Measurements from ENCODE around the gene CHST3. TPM values are rescaled to one million over a fixed set of nuclear protein-coding genes. Genes with fewer than 3 reads are reported as not detected.

CHST3 gene
- total and polyA plus RNA-seq, 8 donors, result 3.1 to 10.8 (median 3.6) TPM

DNA sequence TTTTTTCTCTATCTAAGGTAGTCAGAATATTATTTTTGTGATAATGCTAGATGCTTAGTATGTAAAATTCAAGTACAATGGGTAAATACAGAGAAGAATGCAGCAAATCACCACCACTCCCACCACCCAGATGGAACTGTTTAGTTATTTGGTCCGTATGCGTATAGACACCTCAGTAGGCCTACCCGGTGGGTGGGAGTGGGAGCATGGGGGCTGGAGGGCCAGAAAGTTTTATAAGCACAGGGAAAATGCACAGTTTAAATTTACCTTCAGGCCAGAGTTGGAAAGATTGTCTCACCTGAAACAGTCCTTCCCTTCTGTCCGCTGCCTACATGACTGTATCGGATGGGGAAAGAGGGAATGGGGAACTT is 15.5 kb downstream of the CHST3 start:
- Histone ChIP-seq H3K27me3 (no peaks in the 10 kb centered on the region), H3K4me3 (no peak overlapping the region), H3K9me3 (no peaks in the 10 kb centered on the region), H3K27ac (peak overlapping the region; percentile 15 to 73 (median 34)), H3K36me3 (no peaks in the 10 kb centered on the region), H3K4me1 (peaks cover 3 to 11% (median 9%) of the 10 kb centered on the region in 3 donors)
- DNase-seq (no peak), FAIRE-seq (no peak), ATAC-seq (no peak)
- intact Hi-C loops (cut with DNase I), result no loop called here
- WGBS, 2 donors, result 81 to 85% methylated on average over 5 of the region's 5 CpGs
- no peak for TF ChIP-seq CTCF (IDR thresholded peaks at IDR 0.05)

- intact Hi-C loops (cut with DNase I), result no loop called here
- H3K27ac ChIP-seq, result peak overlapping the region; percentile 47 to 73 (median 52)
- H3K4me3 ChIP-seq, result no peak overlapping the region
- DNase-seq, result no peak
- FAIRE-seq, result no peak
- H3K4me1 ChIP-seq, result peaks cover 7 to 14% (median 9%) of the 10 kb centered on the region in 3 donors
- no peaks in the 10 kb centered on the region for H3K27me3 ChIP-seq
- ATAC-seq, result peak; percentile 7 to 60 (median 50)
- no peaks in the 10 kb centered on the region for H3K9me3 ChIP-seq
- no peaks in the 10 kb centered on the region for H3K36me3 ChIP-seq
- no peak for TF ChIP-seq CTCF (IDR thresholded peaks at IDR 0.05)
- WGBS, 2 donors, result 35 to 36% methylated on average over 10 of the region's 10 CpGs
Measured at GRCh38 chr10:71980181-71981014, 16.2 kb downstream of the CHST3 start.

DNA sequence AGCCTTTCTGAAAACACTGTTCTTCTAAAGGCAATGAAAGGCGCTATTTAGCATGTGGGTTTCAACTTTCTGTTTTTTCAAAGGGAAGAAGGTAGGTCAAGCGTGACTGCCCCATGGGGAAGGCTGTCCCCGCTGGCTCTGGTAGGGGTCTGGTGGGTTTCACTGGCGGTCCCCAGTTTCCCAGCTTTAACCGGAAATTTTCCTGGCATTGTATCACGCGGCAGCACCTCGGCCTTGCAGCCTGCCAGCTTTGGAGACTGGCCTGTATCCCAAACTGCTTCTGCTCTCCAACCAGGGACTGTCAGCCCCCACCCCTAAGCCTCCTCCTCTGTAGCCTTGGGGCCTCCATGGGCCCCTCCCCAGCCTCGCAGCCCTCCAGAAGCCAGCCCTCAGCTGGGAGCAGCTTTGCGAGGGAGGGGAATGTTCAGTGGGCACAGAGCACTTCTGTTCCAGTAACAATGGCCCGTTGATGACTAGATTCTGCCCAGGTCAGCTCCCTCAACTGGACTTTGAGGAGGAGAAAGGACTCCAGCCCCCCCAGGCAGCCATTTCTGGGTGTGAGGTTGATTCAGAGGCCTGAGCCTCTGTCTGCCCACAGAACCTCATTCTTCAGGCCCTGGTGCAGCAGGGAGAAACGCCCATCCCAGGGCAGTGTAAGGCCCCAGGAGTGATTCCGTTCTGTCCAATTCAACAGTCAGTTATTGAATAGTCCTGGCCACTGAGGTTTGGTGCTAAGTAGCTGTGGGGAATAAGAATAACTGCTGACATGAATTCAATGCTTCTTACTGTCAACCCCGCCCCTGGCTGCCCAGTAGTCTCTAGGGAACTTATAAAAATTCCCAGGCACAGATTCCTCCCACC is 17.1 kb downstream of the CHST3 start:
- peaks cover under 1 to 18% (median 7%) of the 10 kb centered on the region in 3 donors for H3K4me1 ChIP-seq
- no peak overlapping the region for H3K4me3 ChIP-seq
- FAIRE-seq (no peak), DNase-seq (peak in 3 of 6 donors; percentile 34 to 57 (median 42)), ATAC-seq (peak; percentile 15 to 72 (median 50))
- 47 to 48% methylated on average over 14 of the region's 14 CpGs for WGBS, 2 donors
- no peaks in the 10 kb centered on the region for H3K9me3 ChIP-seq
- no peaks in the 10 kb centered on the region for H3K36me3 ChIP-seq
- peak overlapping the region; percentile 47 to 73 (median 52) for H3K27ac ChIP-seq
- no peak for TF ChIP-seq CTCF (IDR thresholded peaks at IDR 0.05)
- no peaks in the 10 kb centered on the region for H3K27me3 ChIP-seq
- intact Hi-C loops (cut with DNase I), result no loop called here

DNA sequence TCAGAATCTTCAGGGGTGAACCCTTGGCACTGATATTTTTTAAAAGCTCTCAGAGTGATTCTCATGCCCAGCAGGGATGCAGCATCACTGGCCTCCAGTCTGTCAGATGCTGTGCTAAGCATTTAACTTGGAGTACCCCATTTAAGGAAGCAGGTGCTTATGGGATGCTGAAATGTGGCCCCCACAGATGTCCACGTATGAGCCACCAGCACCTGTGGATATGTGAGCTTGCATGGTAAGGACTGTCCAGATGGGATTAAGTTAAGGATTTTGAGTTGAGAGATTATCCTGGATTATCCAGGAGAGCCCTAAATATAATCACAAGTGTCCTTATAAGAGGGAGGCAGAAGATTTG is 17.7 kb downstream of the CHST3 start:
- Histone ChIP-seq H3K9me3 (no peaks in the 10 kb centered on the region), H3K4me3 (no peak overlapping the region), H3K27ac (peak overlapping the region; percentile 47 to 73 (median 52)), H3K27me3 (no peaks in the 10 kb centered on the region), H3K36me3 (no peaks in the 10 kb centered on the region), H3K4me1 (peaks cover 3 to 14% (median 7%) of the 10 kb centered on the region in 3 donors)
- intact Hi-C loops (cut with DNase I), result no loop called here
- FAIRE-seq, result no peak
- DNase-seq, result no peak
- TF ChIP-seq CTCF (IDR thresholded peaks at IDR 0.05), result no peak
- no peak for ATAC-seq
- WGBS, 2 donors, result 79 to 86% methylated on average over 1 of the region's 1 CpG

Data from pancreas (tissue), 10 donors.